Glutamatergic neuron (in vitro differentiated cells): ENCODE data around the gene PABPC4L. TPM values are rescaled to one million over a fixed set of nuclear protein-coding genes. Genes with fewer than 3 reads are reported as not detected.
A peak's percentile ranks its signal among the peaks of the same experiment; 100 is the strongest.
"Not testable (repeated sequence)": the region's sequence is repeated elsewhere in the genome, so short reads cannot be mapped to it uniquely, and the experiment has no call there.

Experiments used
- DNase-seq: peaks from one replicate; pipeline ENCODE4 v3.0.0; 2022
- H3K27ac Mint-ChIP-seq: one replicate; pipeline ENCODE4 v1.8.0; 2020; ENCODE audit warnings: mild to moderate bottlenecking, mixed read lengths, inconsistent platforms; ENCODE audit not compliant: unreplicated experiment
- H3K27me3 Mint-ChIP-seq: one replicate; pipeline ENCODE4 v1.8.0; 2020; ENCODE audit warnings: mild to moderate bottlenecking, moderate library complexity, mixed read lengths, inconsistent platforms; ENCODE audit not compliant: unreplicated experiment
- H3K36me3 Mint-ChIP-seq: one replicate; pipeline ENCODE4 v1.8.0; 2020; ENCODE audit warnings: mild to moderate bottlenecking, mixed read lengths, inconsistent platforms; ENCODE audit not compliant: unreplicated experiment
- H3K4me1 Mint-ChIP-seq: one replicate; pipeline ENCODE4 v1.8.0; 2020; ENCODE audit warnings: mild to moderate bottlenecking, low read depth, mixed read lengths, inconsistent platforms; ENCODE audit not compliant: unreplicated experiment
- H3K4me3 Mint-ChIP-seq: one replicate; pipeline ENCODE4 v1.8.0; 2020; ENCODE audit warnings: mild to moderate bottlenecking, mixed read lengths, inconsistent platforms; ENCODE audit not compliant: unreplicated experiment
- H3K9me3 Mint-ChIP-seq: one replicate; pipeline ENCODE4 v1.8.0; 2020; ENCODE audit warnings: mild to moderate bottlenecking, moderate library complexity, mixed read lengths, inconsistent platforms; ENCODE audit not compliant: unreplicated experiment
- total RNA-seq: library from RNA; stranded (reverse); fragmentation: NEBNext Ultra II Directional; extraction: Animal tissue kit (Norgen Biotek cat#: 25700); gene quantifications from one replicate; pipeline ENCODE4 v1.2.1, GENCODE V29; 2021; ENCODE audit not compliant: unreplicated experiment
- TF ChIP-seq, protein P1 (sequence below): fragments of 200-600 bp; sonication (generic); IDR thresholded peaks from one replicate; pipeline ENCODE4 v1.5.0; 2021; ENCODE audit not compliant: partially characterized antibody, unreplicated experiment

The PABPC4L gene
- total RNA-seq, 1 donor from 2014 or later = 0.47 TPM

- H3K27ac Mint-ChIP-seq = no peak overlapping the region
- no peaks in the 10 kb centered on the region for H3K4me1 Mint-ChIP-seq
- peaks cover 1% of the 10 kb centered on the region for H3K9me3 Mint-ChIP-seq
- TF ChIP-seq, protein P1, sequence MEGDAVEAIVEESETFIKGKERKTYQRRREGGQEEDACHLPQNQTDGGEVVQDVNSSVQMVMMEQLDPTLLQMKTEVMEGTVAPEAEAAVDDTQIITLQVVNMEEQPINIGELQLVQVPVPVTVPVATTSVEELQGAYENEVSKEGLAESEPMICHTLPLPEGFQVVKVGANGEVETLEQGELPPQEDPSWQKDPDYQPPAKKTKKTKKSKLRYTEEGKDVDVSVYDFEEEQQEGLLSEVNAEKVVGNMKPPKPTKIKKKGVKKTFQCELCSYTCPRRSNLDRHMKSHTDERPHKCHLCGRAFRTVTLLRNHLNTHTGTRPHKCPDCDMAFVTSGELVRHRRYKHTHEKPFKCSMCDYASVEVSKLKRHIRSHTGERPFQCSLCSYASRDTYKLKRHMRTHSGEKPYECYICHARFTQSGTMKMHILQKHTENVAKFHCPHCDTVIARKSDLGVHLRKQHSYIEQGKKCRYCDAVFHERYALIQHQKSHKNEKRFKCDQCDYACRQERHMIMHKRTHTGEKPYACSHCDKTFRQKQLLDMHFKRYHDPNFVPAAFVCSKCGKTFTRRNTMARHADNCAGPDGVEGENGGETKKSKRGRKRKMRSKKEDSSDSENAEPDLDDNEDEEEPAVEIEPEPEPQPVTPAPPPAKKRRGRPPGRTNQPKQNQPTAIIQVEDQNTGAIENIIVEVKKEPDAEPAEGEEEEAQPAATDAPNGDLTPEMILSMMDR = no peak
- DNase-seq = no peak
- no peaks in the 10 kb centered on the region for H3K27me3 Mint-ChIP-seq
- no peak overlapping the region for H3K4me3 Mint-ChIP-seq
- no peaks in the 10 kb centered on the region for H3K36me3 Mint-ChIP-seq
Measured at GRCh38 chr4:134216411-134216810, 14.8 kb upstream of the PABPC4L start.

DNA sequence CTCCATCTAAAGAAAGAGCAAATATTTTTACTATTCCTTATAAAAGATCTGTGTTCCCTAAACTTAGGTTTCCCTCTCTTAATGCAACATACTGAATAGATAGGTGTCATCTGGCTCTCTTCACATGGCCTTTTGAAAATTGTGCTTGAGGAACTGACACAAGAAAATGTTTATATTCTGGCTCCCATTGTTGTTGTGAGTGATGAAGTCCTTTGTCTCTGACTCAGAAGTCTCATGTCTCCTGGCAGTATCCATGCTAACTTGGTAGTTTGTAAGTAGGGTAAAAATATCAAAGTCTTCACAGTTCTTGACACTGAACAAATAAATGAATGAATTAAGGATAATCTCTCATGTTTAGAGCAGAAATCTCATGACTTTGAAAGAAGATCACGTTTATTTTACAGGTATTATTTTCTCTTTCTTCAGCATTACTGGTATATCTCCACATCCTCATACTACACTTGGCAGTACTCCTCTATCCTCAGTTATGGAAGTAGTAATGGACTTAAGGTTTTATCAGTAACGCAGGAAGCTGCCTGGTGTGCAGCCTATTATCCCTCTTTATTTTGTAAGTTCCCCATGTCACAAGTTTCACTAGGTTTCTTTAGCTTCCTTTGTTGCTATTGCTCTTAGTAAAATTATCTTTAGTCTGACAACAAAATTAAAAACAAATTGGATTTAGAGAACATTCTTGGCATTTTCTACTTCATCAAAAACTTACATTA, 14.2 kb upstream of the PABPC4L start:
- no peaks in the 10 kb centered on the region for H3K4me1 Mint-ChIP-seq
- H3K27me3 Mint-ChIP-seq = no peaks in the 10 kb centered on the region
- H3K9me3 Mint-ChIP-seq = peaks cover 1% of the 10 kb centered on the region
- no peak overlapping the region for H3K4me3 Mint-ChIP-seq
- DNase-seq = no peak
- TF ChIP-seq, protein P1 = no peak
- no peak overlapping the region for H3K27ac Mint-ChIP-seq
- H3K36me3 Mint-ChIP-seq = no peaks in the 10 kb centered on the region

- H3K9me3 Mint-ChIP-seq, H3K27me3 Mint-ChIP-seq, H3K4me3 Mint-ChIP-seq: not testable (repeated sequence)
Measured at GRCh38 chr4:134207955-134208354, 6.4 kb upstream of the PABPC4L start.

GRCh38 chr4:134202166-134202956, 772 bp upstream of the PABPC4L start:
- no peak for DNase-seq
- TF ChIP-seq, protein P1 = no peak
- no peak overlapping the region for H3K27ac Mint-ChIP-seq

More at GRCh38 chr4:134207955-134208354, 6.4 kb upstream of the PABPC4L start:
- H3K27ac Mint-ChIP-seq, H3K36me3 Mint-ChIP-seq, DNase-seq, H3K4me1 Mint-ChIP-seq: not testable (repeated sequence)

DNA sequence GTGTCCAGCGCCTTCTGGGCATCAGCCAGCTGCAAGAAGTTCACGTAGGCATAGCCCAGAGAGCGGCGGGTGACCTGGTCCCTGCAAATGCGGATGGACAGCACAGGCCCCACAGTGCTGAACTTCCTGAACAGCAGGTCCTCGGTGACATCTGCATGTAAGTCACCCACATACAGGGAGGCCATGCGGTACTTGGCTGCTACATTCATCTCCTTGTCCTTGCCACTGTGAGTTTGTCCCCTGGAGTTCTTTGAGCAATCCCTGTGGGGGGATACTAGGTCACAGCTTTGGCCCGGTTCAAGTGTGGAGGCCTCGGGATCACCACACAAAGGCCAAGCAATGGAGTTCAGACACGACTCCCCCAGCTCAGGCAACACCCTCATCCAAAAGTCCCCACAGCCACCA, 776 bp downstream of the PABPC4L start:
- Mint-ChIP-seq H3K9me3 (peaks cover 3% of the 10 kb centered on the region), H3K4me1 (peaks cover 5% of the 10 kb centered on the region), H3K4me3 (peak overlapping the region; percentile 79), H3K36me3 (no peaks in the 10 kb centered on the region), H3K27ac (no peak overlapping the region), H3K27me3 (no peaks in the 10 kb centered on the region)
- no peak for DNase-seq
- TF ChIP-seq, protein P1 = no peak

More at GRCh38 chr4:134202166-134202956, 772 bp upstream of the PABPC4L start:
- no peaks in the 10 kb centered on the region for H3K27me3 Mint-ChIP-seq
- H3K4me1 Mint-ChIP-seq = peaks cover 5% of the 10 kb centered on the region
- peak overlapping the region; percentile 30 for H3K4me3 Mint-ChIP-seq
- peaks cover 3% of the 10 kb centered on the region for H3K9me3 Mint-ChIP-seq
- H3K36me3 Mint-ChIP-seq = peaks cover under 1% of the 10 kb centered on the region
